RKO (cell line): ENCODE results near the gene C5.
"Not testable (repeated sequence)": the region's sequence is repeated elsewhere in the genome, so short reads cannot be mapped to it uniquely, and the experiment has no call there.

Experiments used
- DNase-seq: peaks from one replicate; pipeline ENCODE4 v3.0.0-alpha.2; 2016; ENCODE audit warnings: low spot score

C5 gene

GRCh38 chr9:121048618-121049017 is 1.5 kb downstream of the C5 start:
- no peak for DNase-seq

GRCh38 chr9:121048175-121048574 is 1.9 kb downstream of the C5 start:
- DNase-seq, result no peak

GRCh38 chr9:121038804-121039203 is 11.3 kb downstream of the C5 start:
- no peak for DNase-seq

GRCh38 chr9:121038362-121038761 is 11.7 kb downstream of the C5 start:
- DNase-seq, result no peak

GRCh38 chr9:121035717-121036116 is 14.4 kb downstream of the C5 start:
- not testable (repeated sequence) for DNase-seq

GRCh38 chr9:121034529-121034928 is 15.5 kb downstream of the C5 start:
- no peak for DNase-seq

- no peak for DNase-seq
Observed at GRCh38 chr9:121029469-121029868, 20.6 kb downstream of the C5 start.

- DNase-seq, result not testable (repeated sequence)
Observed at GRCh38 chr9:121028285-121028684, 21.8 kb downstream of the C5 start.

GRCh38 chr9:121026768-121027167 is 23.3 kb downstream of the C5 start:
- DNase-seq, result no peak

GRCh38 chr9:121026260-121026691 is 23.8 kb downstream of the C5 start:
- no peak for DNase-seq

GRCh38 chr9:121024237-121024636 is 25.8 kb downstream of the C5 start:
- DNase-seq, result no peak

GRCh38 chr9:121023064-121023463 is 27.0 kb downstream of the C5 start:
- no peak for DNase-seq

- DNase-seq, result no peak
Observed at GRCh38 chr9:121021301-121021700, 28.8 kb downstream of the C5 start.

- DNase-seq, result no peak
Observed at GRCh38 chr9:121019273-121019672, 30.8 kb downstream of the C5 start.

- no peak for DNase-seq
Observed at GRCh38 chr9:121013911-121014310, 36.2 kb downstream of the C5 start.

- DNase-seq, result no peak
Observed at GRCh38 chr9:121009650-121010049, 40.4 kb downstream of the C5 start.

- no peak for DNase-seq
Observed at GRCh38 chr9:120999317-120999716, 50.8 kb downstream of the C5 start.

GRCh38 chr9:120998111-120998510 is 52.0 kb downstream of the C5 start:
- no peak for DNase-seq

GRCh38 chr9:120997502-120997901 is 52.6 kb downstream of the C5 start:
- no peak for DNase-seq

GRCh38 chr9:120996409-120996808 is 53.7 kb downstream of the C5 start:
- no peak for DNase-seq

GRCh38 chr9:120989065-120989464 is 61.0 kb downstream of the C5 start:
- DNase-seq, result no peak

- peak; percentile 86 for DNase-seq
Observed at GRCh38 chr9:120985819-120986222, 64.3 kb downstream of the C5 start.

GRCh38 chr9:120983259-120983837 is 66.7 kb downstream of the C5 start:
- no peak for DNase-seq

GRCh38 chr9:120982836-120983235 is 67.2 kb downstream of the C5 start:
- DNase-seq, result no peak

- no peak for DNase-seq
Observed at GRCh38 chr9:120980951-120981350, 69.1 kb downstream of the C5 start.
